ENCODE measurements around the gene PARP9. TPM values are rescaled to one million over a fixed set of nuclear protein-coding genes. Genes with fewer than 3 reads are reported as not detected.

The PARP9 gene
- total RNA-seq, 1 donor from 2014 or later: 9.1 TPM

GRCh38 chr3:122590610-122591009 lies 26.5 kb upstream of the PARP9 start:
- Mint-ChIP-seq H3K4me1 (ENCODE audit: low read depth) (no peaks in the 10 kb centered on the region), H3K27me3 (ENCODE audit: low read depth) (peaks cover 21% of the 10 kb centered on the region), H3K27ac (ENCODE audit: unreplicated experiment) (no peak overlapping the region), H3K4me3 (ENCODE audit: unreplicated experiment) (no peak overlapping the region), H3K36me3 (ENCODE audit: low read depth) (no peaks in the 10 kb centered on the region), H3K9me3 (ENCODE audit: low read depth) (no peaks in the 10 kb centered on the region)
- DNase-seq (ENCODE audit: low spot score): no peak
- no peak for TF ChIP-seq CTCF (IDR thresholded peaks at IDR 0.05)

GRCh38 chr3:122589297-122589696 lies 25.2 kb upstream of the PARP9 start:
- no peak for TF ChIP-seq CTCF (IDR thresholded peaks at IDR 0.05)

GRCh38 chr3:122587572-122587971 lies 23.5 kb upstream of the PARP9 start:
- DNase-seq (ENCODE audit: low spot score): no peak
- Mint-ChIP-seq H3K27me3 (ENCODE audit: low read depth) (peaks cover 8% of the 10 kb centered on the region), H3K27ac (ENCODE audit: unreplicated experiment) (no peak overlapping the region), H3K9me3 (ENCODE audit: low read depth) (peaks cover 11% of the 10 kb centered on the region), H3K4me3 (ENCODE audit: unreplicated experiment) (no peak overlapping the region), H3K4me1 (ENCODE audit: low read depth) (no peaks in the 10 kb centered on the region), H3K36me3 (ENCODE audit: low read depth) (peaks cover 3% of the 10 kb centered on the region)
- no peak for TF ChIP-seq CTCF (IDR thresholded peaks at IDR 0.05)

More at GRCh38 chr3:122589297-122589696, 25.2 kb upstream of the PARP9 start:
- peaks cover 16% of the 10 kb centered on the region for H3K27me3 Mint-ChIP-seq (ENCODE audit: low read depth)
- H3K36me3 Mint-ChIP-seq (ENCODE audit: low read depth): no peaks in the 10 kb centered on the region
- no peaks in the 10 kb centered on the region for H3K9me3 Mint-ChIP-seq (ENCODE audit: low read depth)
- no peak overlapping the region for H3K4me3 Mint-ChIP-seq (ENCODE audit: unreplicated experiment)
- H3K4me1 Mint-ChIP-seq (ENCODE audit: low read depth): no peaks in the 10 kb centered on the region
- no peak for DNase-seq (ENCODE audit: low spot score)
- no peak overlapping the region for H3K27ac Mint-ChIP-seq (ENCODE audit: unreplicated experiment)

- Mint-ChIP-seq H3K36me3 (ENCODE audit: low read depth) (peaks cover 6% of the 10 kb centered on the region), H3K9me3 (ENCODE audit: low read depth) (peaks cover 15% of the 10 kb centered on the region), H3K27me3 (ENCODE audit: low read depth) (peaks cover 8% of the 10 kb centered on the region), H3K4me1 (ENCODE audit: low read depth) (no peaks in the 10 kb centered on the region), H3K27ac (ENCODE audit: unreplicated experiment) (no peak overlapping the region), H3K4me3 (ENCODE audit: unreplicated experiment) (no peak overlapping the region)
- DNase-seq (ENCODE audit: low spot score): no peak
- no peak for TF ChIP-seq CTCF (IDR thresholded peaks at IDR 0.05)
Measured at GRCh38 chr3:122586773-122587485, 22.8 kb upstream of the PARP9 start.

GRCh38 chr3:122586098-122586497 lies 22.0 kb upstream of the PARP9 start:
- H3K4me1 Mint-ChIP-seq (ENCODE audit: low read depth): no peaks in the 10 kb centered on the region
- TF ChIP-seq CTCF (IDR thresholded peaks at IDR 0.05): no peak
- peaks cover 12% of the 10 kb centered on the region for H3K36me3 Mint-ChIP-seq (ENCODE audit: low read depth)
- H3K4me3 Mint-ChIP-seq (ENCODE audit: unreplicated experiment): no peak overlapping the region
- DNase-seq (ENCODE audit: low spot score): no peak
- peaks cover 23% of the 10 kb centered on the region for H3K9me3 Mint-ChIP-seq (ENCODE audit: low read depth)
- peaks cover 6% of the 10 kb centered on the region for H3K27me3 Mint-ChIP-seq (ENCODE audit: low read depth)
- H3K27ac Mint-ChIP-seq (ENCODE audit: unreplicated experiment): no peak overlapping the region

Data from chondrocyte (in vitro differentiated cells).